Lung (tissue), 12 donors: ENCODE results near the gene SLC25A4. TPM values are rescaled to one million over a fixed set of nuclear protein-coding genes. Genes with fewer than 3 reads are reported as not detected.
A peak's percentile ranks its signal among the peaks of the same experiment; 100 is the strongest.

Experiments used
- ATAC-seq: fragments of 200-7000 bp; cut with Tn5 transposase; one replicate; pipeline ENCODE4 v1.9.1; 2020; ENCODE audit warnings: moderate number of reproducible peaks; ENCODE audit not compliant: insufficient read depth, low FRiP score
- DNase-seq, 3 donors: peaks; one replicate each; pipeline ENCODE4 v3.0.0-alpha.2; 2013 to 2017
- H3K27ac ChIP-seq, 2 donors: one replicate each; pipeline ENCODE4 v1.5.1; 2013; ENCODE audit warnings: mild to moderate bottlenecking in 2 of 2, moderate library complexity in 2 of 2, control low read depth in 1 of 2, inconsistent platforms in 1 of 2, low read depth in 1 of 2, low read length in 1 of 2
- H3K27me3 ChIP-seq, 3 donors: one replicate each; pipeline ENCODE4 v1.5.1; 2013; ENCODE audit warnings: low read length in 2 of 3; ENCODE audit not compliant: control insufficient read depth in 3 of 3, insufficient read depth in 3 of 3
- H3K36me3 ChIP-seq, 4 donors: one replicate each; pipeline ENCODE4 v1.5.1; 2013; ENCODE audit warnings: low read length in 4 of 4, mild to moderate bottlenecking in 1 of 4, moderate library complexity in 1 of 4; ENCODE audit not compliant: control insufficient read depth in 4 of 4, insufficient read depth in 4 of 4
- H3K4me1 ChIP-seq, 5 donors: one replicate each; pipeline ENCODE4 v1.5.1; 2013; ENCODE audit warnings: low read length in 5 of 5, mild to moderate bottlenecking in 2 of 5, moderate library complexity in 1 of 5; ENCODE audit not compliant: control insufficient read depth in 5 of 5, insufficient read depth in 5 of 5
- H3K4me3 ChIP-seq: one replicate; pipeline ENCODE4 v1.5.1; 2013; ENCODE audit warnings: mild to moderate bottlenecking, control low read depth, moderate library complexity
- H3K9ac ChIP-seq, 2 donors: one replicate each; pipeline ENCODE4 v1.5.1; 2013; ENCODE audit warnings: low read length in 2 of 2, control low read depth in 1 of 2; ENCODE audit not compliant: insufficient read depth in 1 of 2
- H3K9me3 ChIP-seq, 4 donors: one replicate each; pipeline ENCODE4 v1.5.1; 2013; ENCODE audit warnings: low read length in 3 of 4, mild to moderate bottlenecking in 1 of 4, moderate library complexity in 1 of 4; ENCODE audit not compliant: control insufficient read depth in 4 of 4, insufficient read depth in 3 of 4
- WGBS, 2 donors: extraction: QIAGEN DNeasy Blood & Tissue Kit; methylation state at CpG; one replicate each; pipeline ENCODE4 v1.1.7; 2013; 5-methylcytosine and 5-hydroxymethylcytosine counted together
- polyA plus RNA-seq, 2 donors: library from polyadenylated mRNA; stranded (reverse); fragments of 200-250 nt; gene quantifications; one replicate each; pipeline ENCODE4 v1.2.1, GENCODE V29; 2013
- total RNA-seq, 2 donors: library from RNA; depleted of rRNA in 1 of 2; stranded (reverse); fragments of >200 nt in 1 of 2; gene quantifications; one replicate each; pipeline ENCODE4 v1.2.1, GENCODE V29; 2014 to 2021
- TF ChIP-seq, protein P1 (sequence below): IDR thresholded peaks from 2 replicates; pipeline ENCODE4 v1.5.1; 2012; ENCODE audit warnings: mild to moderate bottlenecking; ENCODE audit errors: control extremely low read depth, extremely low read depth
- donor health status: control.
- donor health status: control.
- donor health status: Bipolar disorder and iron deficiency.
- donor health status: healthy.
- donor health status: DM: yes; HTN: yes; CAD: no.

The SLC25A4 gene
- total and polyA plus RNA-seq, 4 donors, result 18.3 to 52.2 (median 30.8) TPM

GRCh38 chr4:185137233-185137925 is 5.7 kb upstream of the SLC25A4 start:
- Histone ChIP-seq H3K36me3 (no peaks in the 10 kb centered on the region), H3K27ac (peak overlapping the region in 1 of 2 donors; percentile 84), H3K9ac (no peak overlapping the region), H3K9me3 (no peaks in the 10 kb centered on the region), H3K4me1 (peaks cover 0 to 7% (median under 1%) of the 10 kb centered on the region in 5 donors), H3K27me3 (peaks cover 0 to 4% (median 0%) of the 10 kb centered on the region in 3 donors), H3K4me3 (no peak overlapping the region)
- TF ChIP-seq, protein P1, sequence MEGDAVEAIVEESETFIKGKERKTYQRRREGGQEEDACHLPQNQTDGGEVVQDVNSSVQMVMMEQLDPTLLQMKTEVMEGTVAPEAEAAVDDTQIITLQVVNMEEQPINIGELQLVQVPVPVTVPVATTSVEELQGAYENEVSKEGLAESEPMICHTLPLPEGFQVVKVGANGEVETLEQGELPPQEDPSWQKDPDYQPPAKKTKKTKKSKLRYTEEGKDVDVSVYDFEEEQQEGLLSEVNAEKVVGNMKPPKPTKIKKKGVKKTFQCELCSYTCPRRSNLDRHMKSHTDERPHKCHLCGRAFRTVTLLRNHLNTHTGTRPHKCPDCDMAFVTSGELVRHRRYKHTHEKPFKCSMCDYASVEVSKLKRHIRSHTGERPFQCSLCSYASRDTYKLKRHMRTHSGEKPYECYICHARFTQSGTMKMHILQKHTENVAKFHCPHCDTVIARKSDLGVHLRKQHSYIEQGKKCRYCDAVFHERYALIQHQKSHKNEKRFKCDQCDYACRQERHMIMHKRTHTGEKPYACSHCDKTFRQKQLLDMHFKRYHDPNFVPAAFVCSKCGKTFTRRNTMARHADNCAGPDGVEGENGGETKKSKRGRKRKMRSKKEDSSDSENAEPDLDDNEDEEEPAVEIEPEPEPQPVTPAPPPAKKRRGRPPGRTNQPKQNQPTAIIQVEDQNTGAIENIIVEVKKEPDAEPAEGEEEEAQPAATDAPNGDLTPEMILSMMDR, result no peak
- 89 to 93% methylated on average over 24 of the region's 24 CpGs for WGBS, 2 donors
- no peak for DNase-seq
- ATAC-seq, result no peak

- 62 to 67% methylated on average over 10 of the region's 10 CpGs for WGBS, 2 donors
- H3K4me3 ChIP-seq, result no peak overlapping the region
- H3K27me3 ChIP-seq, result peaks cover 0 to 6% (median 0%) of the 10 kb centered on the region in 3 donors
- H3K36me3 ChIP-seq, result no peaks in the 10 kb centered on the region
- no peaks in the 10 kb centered on the region for H3K9me3 ChIP-seq
- ATAC-seq (no peak), DNase-seq (no peak)
- no peak overlapping the region for H3K27ac ChIP-seq
- H3K4me1 ChIP-seq, result peaks cover 0 to 9% (median 4%) of the 10 kb centered on the region in 5 donors
- TF ChIP-seq, protein P1, result no peak
- H3K9ac ChIP-seq, result no peak overlapping the region
Observed at GRCh38 chr4:185138161-185138560, 4.9 kb upstream of the SLC25A4 start.

DNA sequence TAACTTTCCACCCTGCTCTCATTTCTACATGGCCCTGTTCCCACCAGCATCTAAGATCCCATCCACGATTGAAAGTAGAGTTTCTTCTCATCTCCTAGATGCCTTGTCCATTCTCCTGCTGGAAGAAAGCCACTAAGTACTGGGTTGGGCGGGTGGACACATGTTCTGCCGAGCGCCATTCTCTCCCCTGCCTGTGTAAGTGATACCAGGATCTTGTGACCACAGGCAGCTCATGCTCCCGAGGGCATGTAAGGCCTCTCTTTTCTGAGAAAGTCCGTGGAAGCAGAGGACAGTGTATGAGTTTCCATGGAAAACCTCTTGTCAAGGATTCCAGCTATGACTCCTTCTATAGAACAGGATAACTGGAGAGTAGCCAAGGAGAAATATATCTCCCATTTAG is 3.3 kb upstream of the SLC25A4 start:
- Histone ChIP-seq H3K27ac (peak overlapping the region in 1 of 2 donors; percentile 86), H3K36me3 (no peaks in the 10 kb centered on the region), H3K27me3 (peaks cover 0 to 6% (median 0%) of the 10 kb centered on the region in 3 donors), H3K9me3 (no peaks in the 10 kb centered on the region), H3K9ac (no peak overlapping the region), H3K4me1 (peaks cover 0 to 13% (median 4%) of the 10 kb centered on the region in 5 donors), H3K4me3 (no peak overlapping the region)
- TF ChIP-seq, protein P1, result no peak
- DNase-seq (no peak), ATAC-seq (no peak)
- 78 to 83% methylated on average over 6 of the region's 6 CpGs for WGBS, 2 donors
